RWPE1 (cell line): ENCODE results near the gene TTLL10.
A peak's percentile ranks its signal among the peaks of the same experiment; 100 is the strongest.

ENCODE experiments used
- CTCF ChIA-PET: fragments of 350-600 bp; sonication (Branson Sonifier 250); formaldehyde crosslinking; extraction: SDS; loops from one replicate; lab custom pipeline; 2021; lab: Yijun Ruan, JAX
- POLR2A ChIA-PET: fragments of 400-600 bp; formaldehyde crosslinking; extraction: SDS; loops from one replicate; lab custom pipeline; 2020; ENCODE audit warnings: antibody characterized with exemption; ENCODE audit not compliant: low non-redundant PET; lab: Yijun Ruan, JAX
- DNase-seq: peaks from one replicate; pipeline ENCODE4 v3.0.0; 2012; ENCODE audit warnings: low spot score
- H3K27ac ChIP-seq: fragments of 450-650 bp; 2 replicates; pipeline ENCODE4 v1.5.1; 2017
- CTCF ChIP-seq: fragments of 450-650 bp; conservative IDR thresholded peaks from 2 replicates; pipeline ENCODE4 v1.5.1; 2017; ENCODE audit warnings: low read depth, mild to moderate bottlenecking

The TTLL10 gene

DNA sequence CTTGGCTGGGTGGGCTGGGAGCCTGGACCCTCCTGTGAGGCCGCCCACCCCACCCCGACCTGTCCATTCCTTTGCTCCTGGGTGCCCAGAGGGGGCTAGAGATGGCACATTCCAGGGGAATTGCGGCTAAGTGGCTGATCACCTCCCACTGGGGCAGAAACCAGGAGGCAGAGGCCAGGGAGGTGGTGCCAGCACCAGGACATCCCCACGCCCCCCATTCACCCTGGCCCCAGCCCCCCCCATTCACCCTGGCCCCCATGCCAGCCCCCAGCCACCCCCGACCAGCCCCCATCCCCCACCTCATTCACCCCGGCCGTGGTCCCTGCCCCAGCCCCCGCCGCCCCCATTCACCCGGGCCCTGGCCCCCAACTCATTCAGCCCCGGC is 66.7 kb downstream of the TTLL10 start:
- no peak overlapping the region for H3K27ac ChIP-seq
- CTCF ChIA-PET, result no interaction called here
- TF ChIP-seq CTCF, result no peak
- POLR2A ChIA-PET, result interaction anchor here (1.1 kb wide), 1 partner anchor 10 kb away, joined by 4 read pairs; no protein-coding TSS in a partner anchor
- no peak for DNase-seq

GRCh38 chr1:1240822-1241587 is 67.3 kb downstream of the TTLL10 start:
- peak; percentile 36 for DNase-seq
- ChIA-PET CTCF (interaction anchor here (0.7 kb wide), 1 partner anchor 10 kb away, joined by 7 read pairs; no protein-coding TSS in a partner anchor), POLR2A (no interaction called here)

GRCh38 chr1:1241588-1242219 is 68.0 kb downstream of the TTLL10 start:
- ChIA-PET CTCF (interaction anchor here (0.7 kb wide), 2 partner anchors 9 to 119 kb away, joined by 3 to 7 read pairs; no protein-coding TSS in a partner anchor), POLR2A (interaction anchor here (0.6 kb wide), 1 partner anchor 275 kb away, joined by 3 read pairs; no protein-coding TSS in a partner anchor)
- DNase-seq, result no peak

More at GRCh38 chr1:1240822-1241587, 67.3 kb downstream of the TTLL10 start:
- H3K27ac ChIP-seq, result peak overlapping the region; percentile 3; the same call in 1 of the 2 replicates
- no peak for TF ChIP-seq CTCF

DNA sequence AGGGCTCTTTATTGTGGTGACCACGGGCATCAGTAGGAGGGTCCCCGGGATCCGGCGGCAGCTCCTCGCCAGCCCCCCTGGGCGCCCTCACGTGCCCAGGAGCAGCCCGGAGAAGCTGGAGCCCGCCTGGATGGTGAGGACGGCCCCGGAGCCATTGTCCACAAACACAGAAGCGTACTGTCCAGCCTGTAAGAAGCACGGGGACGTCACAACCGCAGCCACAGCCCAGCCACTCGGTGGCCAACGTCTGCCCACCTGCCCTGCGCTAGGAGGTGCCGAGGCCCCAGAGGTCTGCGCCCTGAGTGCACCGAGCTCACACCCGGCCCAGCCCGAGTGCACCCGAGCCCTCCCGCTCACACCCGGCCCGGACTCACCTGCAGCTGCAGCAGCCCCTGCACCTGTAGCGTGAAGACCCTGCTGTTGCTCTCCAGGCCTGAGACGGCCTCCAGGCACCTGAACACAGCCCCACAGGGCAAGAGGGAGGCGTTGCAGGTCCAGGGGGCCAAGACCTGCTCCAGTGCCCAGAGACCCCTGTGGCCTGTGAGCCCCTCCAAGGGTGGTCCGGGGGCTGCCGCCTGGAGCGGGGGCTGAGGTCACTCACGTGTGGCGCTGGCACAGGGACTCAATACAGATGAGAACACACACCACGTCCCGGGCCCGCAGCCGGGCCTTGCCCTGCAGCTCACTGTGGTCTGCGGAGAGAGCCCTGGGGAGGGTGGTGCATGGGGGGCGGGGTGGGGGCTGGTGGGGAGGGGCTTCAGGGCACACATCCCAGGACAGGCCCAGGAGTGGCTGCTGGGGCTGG is 69.0 kb downstream of the TTLL10 start:
- POLR2A ChIA-PET, result interaction anchor here (0.6 kb wide), 1 partner anchor 276 kb away, joined by 3 read pairs; no protein-coding TSS in a partner anchor
- TF ChIP-seq CTCF, result no peak
- CTCF ChIA-PET, result interaction anchor here (0.7 kb wide), 1 partner anchor 120 kb away, joined by 3 read pairs; no protein-coding TSS in a partner anchor
- no peak overlapping the region for H3K27ac ChIP-seq
- DNase-seq, result no peak

More at GRCh38 chr1:1241588-1242219, 68.0 kb downstream of the TTLL10 start:
- no peak for TF ChIP-seq CTCF
- H3K27ac ChIP-seq, result no peak overlapping the region

DNA sequence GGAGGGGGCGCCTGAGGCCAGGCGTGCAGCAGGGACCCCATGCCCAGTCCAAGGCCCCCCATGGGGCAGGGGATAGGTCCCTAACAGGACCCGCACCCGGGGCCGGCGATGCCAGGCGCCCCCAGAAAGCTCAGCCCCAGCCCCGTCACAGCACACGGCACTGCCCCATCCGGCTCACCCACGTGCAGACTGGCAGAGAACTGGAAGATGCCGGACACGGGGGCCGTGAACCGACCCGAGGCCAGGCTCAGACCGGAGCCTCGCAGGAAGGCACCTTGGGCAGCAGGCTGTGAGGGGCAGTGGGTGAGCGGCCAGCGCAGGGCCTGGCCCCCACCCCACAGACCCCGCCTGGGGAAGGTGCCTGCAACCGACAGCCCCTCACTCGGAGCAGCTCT is 69.6 kb downstream of the TTLL10 start:
- DNase-seq, result no peak
- POLR2A ChIA-PET, result no interaction called here
- CTCF ChIA-PET, result no interaction called here
- H3K27ac ChIP-seq, result no peak overlapping the region
- TF ChIP-seq CTCF, result no peak

GRCh38 chr1:1243807-1244191 is 70.1 kb downstream of the TTLL10 start:
- ChIA-PET POLR2A (interaction anchor here (0.7 kb wide), 1 partner anchor 34 kb away, joined by 4 read pairs; no protein-coding TSS in a partner anchor), CTCF (no interaction called here)
- H3K27ac ChIP-seq, result no peak overlapping the region
- no peak for TF ChIP-seq CTCF
- no peak for DNase-seq
